GM18867 (cell line): ENCODE results near the gene SMIM21.

Experiments
- ATAC-seq: cut with Tn5 transposase; IDR thresholded peaks from one replicate; pipeline ENCODE4 v1.9.1; 2021; ENCODE audit warnings: mild to moderate bottlenecking, moderate library complexity; ENCODE audit not compliant: unreplicated experiment

SMIM21 gene

DNA sequence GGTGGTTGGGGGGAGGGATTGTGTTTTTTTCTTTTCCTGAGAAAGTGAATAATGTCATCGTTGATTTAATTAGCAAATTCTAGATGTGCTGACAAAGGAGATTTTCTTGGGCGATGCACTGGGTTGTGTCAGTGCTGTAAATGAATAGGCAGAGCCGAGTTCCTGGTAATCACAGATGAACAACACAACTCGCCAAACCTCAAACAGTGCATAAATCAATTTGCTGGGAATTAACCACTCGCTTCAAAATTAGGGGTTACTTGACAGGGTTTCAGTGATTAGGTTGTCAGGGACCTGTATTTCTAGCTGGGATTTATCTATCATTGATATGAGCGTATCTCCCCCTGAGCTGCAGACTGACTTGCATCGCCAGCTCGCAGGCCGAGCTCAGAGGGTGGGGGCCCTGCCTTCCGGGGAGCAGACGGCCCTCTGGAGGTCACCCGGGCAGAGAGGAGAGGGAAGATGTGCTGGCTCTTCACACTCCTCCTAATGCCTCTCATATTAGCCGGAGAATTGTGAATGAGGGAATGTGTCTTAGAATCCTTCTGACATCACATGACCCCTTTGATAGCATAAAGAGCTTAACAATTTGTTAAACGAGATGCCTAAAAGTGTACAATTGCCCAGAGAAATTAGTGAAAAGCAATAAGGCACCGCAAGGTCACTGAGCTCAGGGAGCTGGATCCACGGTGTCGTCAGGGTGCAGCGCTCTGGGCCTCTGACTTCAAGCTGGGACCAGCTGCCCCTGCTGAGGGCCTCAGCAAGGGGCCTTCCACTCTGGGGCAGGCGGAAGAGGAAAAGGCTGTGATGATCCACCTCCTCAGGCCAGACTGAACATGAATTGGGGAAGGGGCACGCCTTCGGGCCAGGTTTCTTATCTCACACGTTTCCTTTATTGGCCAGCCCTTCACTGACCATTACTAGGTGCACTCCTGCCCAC lies 48.9 kb downstream of the SMIM21 start:
- ATAC-seq = no peak

DNA sequence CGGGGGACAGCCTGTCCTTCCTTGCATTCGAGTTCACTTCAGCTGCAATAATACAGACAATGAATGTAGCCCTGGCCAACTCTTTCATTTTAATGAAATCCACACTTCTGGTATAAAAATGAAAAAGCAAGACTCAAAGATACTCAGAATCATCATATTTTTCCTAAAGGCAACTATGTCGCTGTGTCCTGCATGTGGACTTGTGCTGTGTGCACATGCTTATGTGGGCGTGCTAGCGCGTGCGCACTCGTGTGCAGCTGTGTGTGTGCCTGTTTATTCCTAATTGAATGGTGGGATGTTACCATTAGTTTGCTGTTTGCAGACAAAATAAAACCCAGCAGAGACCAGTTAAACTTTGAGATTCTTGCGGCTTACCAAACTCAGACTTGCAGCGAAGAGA lies 49.6 kb downstream of the SMIM21 start:
- no peak for ATAC-seq

DNA sequence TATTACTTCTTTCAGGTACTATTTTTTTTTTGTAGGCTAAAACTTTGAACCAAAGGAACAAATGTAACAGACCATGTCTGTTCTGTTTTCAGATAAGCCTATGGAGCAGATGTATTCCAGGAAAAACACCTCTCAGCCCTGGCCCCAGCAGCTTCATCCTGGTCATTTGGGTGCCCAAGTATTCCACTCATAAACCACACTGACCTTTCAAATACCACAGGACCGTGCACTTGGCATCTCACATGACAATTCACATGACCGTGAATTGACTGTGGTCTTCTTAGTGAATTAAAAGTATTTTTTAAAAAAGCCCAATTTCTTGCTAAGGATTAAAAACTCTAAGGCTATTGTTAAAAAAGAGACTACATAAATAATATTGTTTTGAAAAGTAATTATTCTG lies 50.2 kb downstream of the SMIM21 start:
- ATAC-seq = no peak

DNA sequence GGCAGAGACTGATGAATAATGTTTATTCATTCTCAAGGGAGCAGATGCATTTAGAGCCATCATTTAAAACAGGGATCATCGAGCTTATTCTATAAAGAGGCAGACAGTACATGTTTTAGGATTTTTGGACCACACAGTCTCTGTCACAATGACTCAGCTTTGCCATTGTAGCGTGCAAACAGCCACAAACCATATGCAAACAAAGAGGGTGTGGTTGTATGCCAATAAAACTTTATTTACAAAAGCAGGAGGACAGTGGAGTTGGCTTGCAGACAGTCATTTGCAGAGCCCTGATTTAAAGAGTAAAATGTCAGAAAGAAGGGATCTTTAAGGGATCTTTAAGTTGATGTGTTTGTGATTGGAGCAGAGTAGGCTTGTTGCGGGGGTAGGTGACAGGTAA lies 51.5 kb downstream of the SMIM21 start:
- no peak for ATAC-seq

DNA sequence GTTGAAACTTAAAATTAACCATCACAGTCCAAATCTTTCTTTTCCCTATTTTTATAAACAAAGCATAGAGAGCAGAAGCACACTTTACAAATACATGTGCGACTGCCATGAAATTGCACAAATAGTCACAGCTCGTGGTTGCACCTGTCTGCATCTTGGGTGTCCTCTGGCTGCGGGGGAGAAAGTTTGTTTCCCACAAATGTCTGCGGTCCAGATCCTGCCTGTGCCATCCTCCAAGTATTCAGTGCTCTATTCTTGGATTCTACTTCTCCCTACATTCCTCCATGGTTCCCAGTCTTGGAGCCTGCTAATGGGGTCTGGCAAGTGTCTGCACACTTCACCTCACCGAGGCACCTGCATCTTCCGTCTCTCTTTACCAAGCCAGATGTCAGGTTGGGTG lies 52.2 kb downstream of the SMIM21 start:
- no peak for ATAC-seq

DNA sequence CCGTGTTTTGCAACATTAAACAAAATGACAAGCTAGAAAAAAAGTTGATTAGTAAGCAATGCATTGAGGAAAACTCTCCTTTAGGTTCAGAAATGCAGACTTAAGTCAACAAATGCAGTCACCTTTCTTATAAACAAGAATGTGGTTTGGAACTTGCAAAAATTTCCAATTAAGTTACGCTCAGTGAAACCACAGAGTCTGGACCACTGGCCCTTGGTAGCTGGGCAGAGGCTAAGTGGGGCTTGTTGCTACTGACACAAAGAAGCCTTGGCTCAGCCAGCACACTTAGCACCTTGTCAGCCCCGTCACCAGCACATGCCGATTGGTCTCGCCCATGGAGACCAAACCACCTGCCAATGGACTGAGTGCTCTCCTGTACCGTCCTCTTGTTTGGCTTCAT lies 53.0 kb downstream of the SMIM21 start:
- no peak for ATAC-seq

DNA sequence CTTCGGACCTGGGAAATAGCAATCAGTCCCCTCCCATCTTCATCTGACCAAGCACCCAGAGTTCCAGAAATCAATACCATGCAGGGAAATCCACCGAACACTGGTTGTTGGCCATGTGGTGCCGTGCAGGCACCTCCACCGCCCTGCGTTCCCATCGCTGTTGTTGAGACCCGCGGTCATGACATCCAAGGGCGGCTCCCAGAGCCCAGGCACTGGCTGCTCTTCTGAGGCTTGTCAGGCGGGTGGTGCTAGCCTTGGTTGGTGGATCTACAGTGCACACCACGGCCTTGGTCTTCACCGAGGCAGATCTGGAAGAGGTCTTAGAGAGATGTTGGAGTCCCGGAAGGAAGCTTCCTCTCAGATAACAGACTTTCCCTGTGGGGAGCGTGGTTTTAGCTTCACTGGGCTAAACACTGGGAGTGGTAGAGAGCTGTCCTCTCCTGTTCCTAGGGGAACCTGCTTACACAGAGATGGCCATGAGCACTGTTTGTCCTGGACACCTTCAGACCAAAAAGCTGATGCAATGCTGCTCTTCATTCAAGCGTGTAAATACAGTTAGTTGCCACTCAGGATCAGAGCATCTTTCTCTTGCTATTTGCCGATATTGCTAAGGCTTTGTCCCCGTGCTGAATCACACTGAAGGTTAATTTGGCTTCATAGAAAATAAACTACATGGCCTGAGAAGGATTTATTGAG lies 58.3 kb downstream of the SMIM21 start:
- no peak for ATAC-seq

DNA sequence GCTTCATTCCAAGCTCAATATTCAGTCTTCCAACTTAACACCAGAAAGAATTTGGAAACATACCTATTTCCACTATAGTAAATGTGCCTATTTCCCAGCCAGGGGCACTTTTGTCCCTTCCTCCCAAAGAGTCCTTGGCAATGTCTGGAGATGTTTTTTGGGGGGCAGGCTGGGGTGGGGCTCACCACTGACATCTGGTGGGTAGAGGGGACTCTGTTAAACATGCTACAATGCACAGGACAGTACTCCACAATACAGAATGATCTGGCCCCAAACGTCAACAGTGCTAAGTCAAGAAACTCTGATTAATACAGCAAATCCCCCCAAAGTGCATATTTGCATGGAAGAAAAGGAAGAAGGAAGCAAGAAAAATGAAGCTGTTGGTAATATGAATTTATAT lies 61.7 kb downstream of the SMIM21 start:
- ATAC-seq = no peak

DNA sequence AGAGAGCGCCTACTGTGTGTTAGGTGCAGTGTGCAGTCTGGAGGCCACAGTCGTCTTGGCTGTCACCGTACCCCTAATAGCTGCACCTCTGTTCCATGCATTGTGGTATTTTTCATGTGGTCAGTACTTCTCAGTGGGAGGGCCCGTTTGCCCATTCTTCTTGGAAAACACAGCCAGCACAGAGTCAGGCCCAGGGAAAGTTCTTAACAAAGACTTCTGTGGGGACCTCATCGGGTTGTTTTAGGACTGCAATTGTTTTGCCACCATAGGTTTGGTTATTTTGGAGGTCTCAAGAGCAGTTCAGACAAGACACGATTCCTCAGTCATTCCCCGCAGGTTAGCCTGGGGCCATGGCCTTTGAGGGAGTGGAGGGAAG lies 62.3 kb downstream of the SMIM21 start:
- ATAC-seq = no peak

DNA sequence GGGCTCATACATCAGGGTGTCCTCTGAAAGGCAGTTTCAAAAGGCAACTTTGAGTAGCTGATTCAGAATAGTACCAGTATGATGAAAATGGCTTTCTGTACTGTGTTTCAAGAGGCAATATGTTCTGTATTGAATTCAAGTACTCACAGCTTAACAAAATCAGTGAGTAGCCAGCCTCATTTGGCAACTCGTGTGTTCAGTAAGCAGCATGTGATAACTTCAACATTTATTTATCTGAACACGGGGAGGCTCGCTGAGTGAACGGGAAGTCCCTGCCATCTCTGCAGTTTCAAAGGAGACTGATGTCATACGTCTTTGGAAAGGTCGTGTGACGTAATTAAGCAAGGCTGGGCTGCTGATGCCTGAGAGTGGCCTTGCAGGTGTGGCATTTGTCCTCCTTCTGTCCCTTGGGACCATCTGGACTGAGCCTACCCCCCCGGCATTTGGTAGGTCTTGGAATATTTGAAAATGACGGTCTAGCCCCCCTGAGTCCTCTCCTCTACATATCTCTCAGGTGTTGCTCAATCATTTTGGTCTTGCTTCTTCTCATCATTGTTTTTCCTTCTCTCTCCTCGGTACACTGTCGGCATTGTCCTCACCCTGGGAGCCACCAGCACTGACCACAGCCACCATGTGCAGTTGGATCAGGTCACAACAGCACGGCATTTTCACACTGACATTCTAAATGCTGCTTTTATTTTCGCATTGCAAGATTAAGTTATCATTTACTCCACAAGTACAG lies 62.8 kb downstream of the SMIM21 start:
- no peak for ATAC-seq

DNA sequence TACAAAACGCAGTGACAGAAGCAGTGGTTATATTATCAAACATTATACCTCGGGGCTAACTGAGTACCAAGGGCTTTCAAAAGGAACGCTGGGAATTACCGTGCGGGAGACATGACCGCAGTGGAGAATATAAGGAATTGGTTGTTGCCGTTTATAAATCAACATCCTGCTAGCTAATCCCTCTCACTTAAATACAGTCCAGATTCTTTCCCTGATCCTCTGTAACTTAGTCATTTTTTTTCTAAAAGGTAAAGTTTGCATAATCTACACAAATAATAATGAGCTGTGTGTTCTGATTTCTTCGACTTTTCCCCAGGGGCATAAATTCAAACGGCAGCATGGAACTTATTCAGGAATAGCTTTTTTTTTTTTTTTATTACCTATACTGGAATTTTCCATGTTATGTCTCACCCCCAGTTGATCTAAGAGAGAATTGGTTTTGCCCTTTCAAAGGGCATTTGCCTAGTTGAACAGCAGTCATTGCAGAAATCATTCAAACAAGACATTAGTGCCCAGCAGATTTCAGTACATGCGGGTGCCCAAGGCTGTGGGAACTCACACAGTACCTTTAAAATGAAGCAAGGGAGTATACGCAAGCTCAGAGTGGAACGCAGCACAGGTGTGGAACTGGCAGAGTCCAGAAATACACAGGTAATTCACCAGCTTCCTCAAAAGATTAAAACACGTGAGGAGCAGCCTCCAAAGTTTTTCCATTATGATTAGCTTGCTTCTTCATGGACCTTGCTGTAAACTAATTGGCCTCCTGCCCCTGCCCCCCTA lies 63.9 kb downstream of the SMIM21 start:
- no peak for ATAC-seq

DNA sequence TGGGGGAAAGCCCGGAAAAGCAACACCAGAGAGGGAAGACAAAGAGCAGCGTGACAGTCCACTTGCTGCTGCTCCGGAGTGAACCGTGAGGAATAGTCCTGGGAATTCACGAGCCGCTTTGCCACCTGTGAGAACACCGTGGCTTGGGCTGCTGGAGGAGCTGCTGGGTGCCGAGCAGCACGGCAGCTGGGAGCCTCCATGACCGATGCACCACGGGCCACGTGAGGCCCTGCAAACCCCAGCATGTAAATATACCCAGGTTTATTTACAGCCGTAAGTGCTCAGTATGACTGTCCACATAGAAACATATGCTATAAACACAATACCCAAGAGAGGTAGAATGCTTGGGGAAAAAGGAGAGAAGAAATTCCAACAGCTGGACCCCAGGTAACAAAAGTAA lies 65.1 kb downstream of the SMIM21 start:
- no peak for ATAC-seq

DNA sequence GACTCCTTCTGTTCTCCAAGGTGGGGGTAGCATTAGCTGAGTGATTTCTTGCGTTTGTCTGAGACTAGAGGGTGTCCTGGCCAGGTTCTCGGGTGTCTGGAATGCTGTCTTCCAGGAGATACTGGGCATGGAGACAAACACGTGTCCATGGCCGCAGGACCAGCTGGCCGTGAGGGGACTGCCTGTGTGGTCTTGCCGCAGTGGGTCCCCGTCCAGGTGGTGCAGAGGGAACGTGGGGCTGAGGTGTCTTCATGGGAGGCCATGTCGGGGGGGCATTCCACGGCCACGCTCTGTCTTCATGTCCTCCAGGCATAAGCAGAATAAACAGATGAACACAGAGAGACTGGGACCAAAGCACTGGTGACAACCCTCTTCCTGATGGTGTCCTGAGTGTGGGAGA lies 66.6 kb downstream of the SMIM21 start:
- no peak for ATAC-seq

DNA sequence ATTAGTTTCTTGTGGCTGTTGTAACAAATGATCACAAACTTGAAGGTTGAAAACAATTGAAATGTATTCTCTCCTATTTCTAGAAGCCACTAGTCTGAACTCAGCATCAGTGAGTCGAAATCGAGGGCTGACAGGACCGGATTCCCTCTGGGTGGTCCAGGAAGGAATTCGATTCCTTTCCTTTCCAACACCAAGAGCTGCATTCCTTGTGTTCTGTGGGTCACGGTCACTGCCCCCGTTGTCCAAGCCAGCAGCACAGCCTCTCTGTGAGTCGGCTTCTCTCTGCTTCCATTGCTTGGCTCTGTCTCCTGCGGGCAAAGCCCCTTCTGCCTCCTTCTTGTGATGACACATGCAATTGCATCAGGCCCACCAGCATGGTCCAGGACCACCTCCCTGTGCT lies 67.3 kb downstream of the SMIM21 start:
- no peak for ATAC-seq
